T47D (cell line): ENCODE results near the gene MYO3B.
A peak's percentile ranks its signal among the peaks of the same experiment; 100 is the strongest.

Experiments used
- DNase-seq, 2 experiments: peaks; one replicate each; pipeline versions ENCODE4 v3.0.0 to v3.0.0-alpha.2; 2011 to 2012; ENCODE audit warnings: low read depth in 1 of 2, low spot score in 1 of 2
- JUND ChIP-seq: IDR thresholded peaks from 2 replicates; pipeline ENCODE4 v1.6.1; 2012; ENCODE audit warnings: low read depth
- in situ Hi-C: cut with HindIII; loops from 2 replicates; pipeline ENCODE4 v1.10.0; 2016; ENCODE audit warnings: low sequenced_read_pairs, low pct_unique_long_range_greater_than_20kb

Gene MYO3B

GRCh38 chr2:170323743-170324142, 145.8 kb downstream of the MYO3B start:
- no peak for DNase-seq
- TF ChIP-seq JUND: no peak
- in situ Hi-C loops: no loop called here

- in situ Hi-C loops: no loop called here
- no peak for TF ChIP-seq JUND
- DNase-seq: peak; percentile 16 to 56
Observed at GRCh38 chr2:170324640-170325046, 146.7 kb downstream of the MYO3B start.

DNA sequence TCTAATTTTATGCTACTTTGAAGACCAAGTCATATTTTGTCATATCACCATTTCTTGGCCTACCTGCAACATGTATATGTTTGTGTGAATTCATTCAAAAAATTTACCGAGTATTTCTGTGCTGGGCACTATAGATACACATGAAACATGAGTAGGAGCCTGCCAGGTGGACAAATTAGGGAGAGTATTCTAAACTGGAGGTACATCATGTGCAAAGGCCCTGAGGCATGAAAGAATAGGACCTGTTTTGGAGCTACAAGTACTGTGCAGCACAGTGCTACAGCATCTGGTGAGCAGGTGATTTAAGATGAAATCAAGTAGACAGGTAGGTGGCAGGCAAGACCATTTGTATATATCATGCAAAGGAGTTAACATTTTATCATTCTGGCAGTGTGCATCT, 152.9 kb downstream of the MYO3B start:
- TF ChIP-seq JUND: no peak
- in situ Hi-C loops: no loop called here
- DNase-seq: no peak

DNA sequence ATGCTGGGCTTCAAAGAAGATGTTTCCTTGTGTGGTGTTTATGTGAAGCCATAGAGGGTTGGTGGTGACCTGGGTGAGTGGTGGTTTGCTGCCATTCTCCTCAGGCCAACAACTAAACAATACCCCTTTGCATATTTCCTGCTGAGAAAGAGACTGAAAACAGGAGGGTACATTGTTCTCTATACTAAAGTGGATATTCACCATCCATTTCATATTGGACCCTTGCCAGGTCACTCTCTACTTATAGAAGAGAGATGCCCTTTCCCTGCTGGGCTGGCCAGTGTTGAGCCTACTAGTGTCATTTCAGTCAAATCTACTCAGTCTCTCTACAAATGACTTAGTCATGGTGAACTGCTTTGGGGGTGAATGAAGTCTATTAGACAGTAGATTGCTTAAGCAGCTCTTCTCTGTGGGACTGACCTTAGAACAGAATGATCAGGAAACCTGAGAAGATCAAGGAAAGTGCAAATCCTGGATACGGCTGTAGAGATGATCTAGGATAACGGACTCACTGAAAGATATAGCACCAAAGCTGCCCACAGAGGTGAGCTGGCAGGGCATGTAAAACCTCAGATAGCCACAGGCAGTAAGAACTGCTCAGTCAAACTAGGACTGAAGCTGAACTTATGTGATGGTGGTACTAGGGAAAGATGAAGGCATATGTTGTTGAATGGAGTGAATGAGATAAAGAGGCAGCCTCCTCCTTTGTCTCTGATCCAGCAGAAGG, 154.9 kb downstream of the MYO3B start:
- DNase-seq: no peak
- in situ Hi-C loops: no loop called here
- TF ChIP-seq JUND: no peak

DNA sequence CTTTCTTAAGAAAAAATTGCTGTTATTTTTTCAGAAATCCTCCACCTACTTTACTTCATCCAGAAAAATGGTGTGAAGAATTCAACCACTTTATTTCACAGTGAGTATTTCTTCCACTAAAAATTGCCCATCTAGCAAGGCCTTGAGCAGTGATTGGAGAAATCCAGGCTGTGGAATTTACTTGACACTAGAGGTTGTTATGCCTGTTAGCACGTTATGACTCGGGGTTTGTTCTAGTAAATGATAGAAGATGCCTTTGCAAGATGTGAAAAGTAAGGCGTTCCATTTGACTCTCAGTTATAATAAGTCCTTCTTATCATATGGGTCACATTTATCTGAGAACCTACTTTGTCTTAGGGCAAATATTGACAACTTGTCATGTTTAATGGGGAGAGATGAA, 157.4 kb downstream of the MYO3B start:
- in situ Hi-C loops: no loop called here
- no peak for DNase-seq

GRCh38 chr2:170336408-170336807, 158.5 kb downstream of the MYO3B start:
- no peak for DNase-seq
- in situ Hi-C loops: no loop called here

More for the DNA sequence above, 157.4 kb downstream of the MYO3B start:
- TF ChIP-seq JUND: no peak

GRCh38 chr2:170336916-170337315, 159.0 kb downstream of the MYO3B start:
- in situ Hi-C loops: no loop called here
- TF ChIP-seq JUND: no peak
- no peak for DNase-seq

More at GRCh38 chr2:170336408-170336807, 158.5 kb downstream of the MYO3B start:
- TF ChIP-seq JUND: no peak

DNA sequence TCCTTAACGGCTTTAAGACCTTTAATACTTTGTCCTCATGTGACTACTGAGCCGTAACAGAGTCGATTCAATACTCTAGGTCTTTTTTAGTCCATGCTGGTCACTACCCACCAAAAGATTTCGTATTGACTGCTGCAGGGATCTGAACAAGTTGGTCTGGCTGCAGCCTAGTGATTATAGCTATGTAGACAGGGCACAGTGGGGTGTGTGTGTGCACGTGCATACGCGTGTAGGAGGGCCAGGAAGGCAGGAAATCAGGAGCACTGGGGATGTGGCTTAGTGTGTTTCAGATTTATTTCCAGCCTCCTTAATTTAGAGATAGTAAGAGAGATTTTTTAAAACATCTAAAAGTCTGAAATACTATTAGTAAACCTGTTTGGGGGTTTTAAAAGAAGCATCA, 161.4 kb downstream of the MYO3B start:
- in situ Hi-C loops: no loop called here
- no peak for DNase-seq
- TF ChIP-seq JUND: no peak

- no peak for TF ChIP-seq JUND
- in situ Hi-C loops: no loop called here
- DNase-seq: no peak
Observed at GRCh38 chr2:170339750-170340692, 162.1 kb downstream of the MYO3B start.

DNA sequence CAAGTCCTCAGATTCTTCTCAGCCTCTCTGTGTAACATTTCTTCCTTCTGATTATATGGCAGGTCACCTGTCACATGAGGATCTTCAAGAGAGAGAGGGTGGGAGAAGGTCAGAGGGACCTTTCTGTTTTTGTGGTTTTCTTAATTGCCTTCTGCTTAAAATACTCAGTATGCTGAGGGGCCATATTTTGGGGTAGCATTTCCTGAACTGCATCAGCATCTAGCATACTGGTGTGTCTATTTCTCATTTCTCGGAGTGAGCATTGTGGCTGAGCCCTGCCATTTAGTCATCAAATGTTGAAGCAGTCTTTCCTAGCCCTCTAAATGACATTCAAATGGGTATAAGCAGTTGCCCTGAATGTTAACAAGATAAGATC, 162.7 kb downstream of the MYO3B start:
- TF ChIP-seq JUND: no peak
- no peak for DNase-seq
- in situ Hi-C loops: no loop called here

- no peak for DNase-seq
- in situ Hi-C loops: no loop called here
- no peak for TF ChIP-seq JUND
Observed at GRCh38 chr2:170341684-170342623, 164.0 kb downstream of the MYO3B start.

DNA sequence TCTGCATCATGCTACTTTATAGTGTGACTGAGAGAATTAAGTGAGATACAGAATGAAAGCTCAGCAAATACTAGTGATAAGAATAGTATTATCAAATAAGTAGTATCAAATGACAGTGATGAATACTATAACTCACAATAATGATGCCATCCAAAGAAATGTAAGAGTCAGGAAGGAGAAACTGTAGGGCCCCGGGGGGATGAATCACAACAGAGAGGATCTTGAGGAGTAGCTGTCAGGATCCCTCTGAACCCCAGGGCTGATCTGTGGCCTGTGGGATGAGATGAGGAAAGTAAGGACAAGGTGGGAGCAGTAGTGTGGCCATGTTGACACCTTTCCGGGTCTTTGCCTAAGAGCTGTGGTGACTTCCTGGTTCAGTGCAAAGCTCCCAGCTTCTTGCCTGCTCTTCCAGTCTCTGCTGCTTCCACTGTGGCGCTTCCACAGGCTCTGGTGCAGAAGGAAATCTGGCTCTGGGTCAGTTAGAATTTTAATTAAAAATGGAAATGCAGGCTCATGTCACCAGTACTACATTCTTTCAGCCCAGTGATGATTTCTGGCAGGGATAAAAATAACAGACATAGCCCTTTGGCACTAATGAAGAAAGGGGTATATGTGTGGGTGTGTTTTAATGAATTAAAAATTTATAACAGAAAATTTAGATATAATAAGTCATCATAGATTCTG, 166.9 kb downstream of the MYO3B start:
- DNase-seq: no peak
- in situ Hi-C loops: no loop called here
- no peak for TF ChIP-seq JUND
